GM21529 (cell line): ENCODE results near the gene OVCH1.
"Not testable (repeated sequence)": the region's sequence is repeated elsewhere in the genome, so short reads cannot be mapped to it uniquely, and the experiment has no call there.

Source experiments
- ATAC-seq: cut with Tn5 transposase; IDR thresholded peaks from one replicate; pipeline ENCODE4 v1.9.1; 2021; ENCODE audit not compliant: unreplicated experiment

OVCH1 gene

DNA sequence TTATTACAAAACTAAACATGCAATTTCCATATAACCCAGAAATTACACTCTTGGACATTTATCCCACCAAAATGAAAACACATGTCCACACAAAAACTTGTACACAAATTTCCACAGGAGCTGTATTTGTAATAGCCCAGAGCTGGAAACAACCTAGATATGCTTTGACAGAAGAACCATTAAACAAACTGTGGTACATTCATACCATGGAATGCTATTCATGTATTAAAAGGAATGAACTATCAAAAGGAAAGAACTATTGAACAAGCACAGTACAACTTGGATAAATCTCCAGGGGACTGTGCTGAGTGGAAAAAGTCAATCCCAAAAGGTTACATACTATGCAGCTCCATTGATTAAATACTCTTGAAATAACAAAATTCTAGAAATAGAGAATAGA is 80.7 kb downstream of the OVCH1 start:
- ATAC-seq, result no peak

DNA sequence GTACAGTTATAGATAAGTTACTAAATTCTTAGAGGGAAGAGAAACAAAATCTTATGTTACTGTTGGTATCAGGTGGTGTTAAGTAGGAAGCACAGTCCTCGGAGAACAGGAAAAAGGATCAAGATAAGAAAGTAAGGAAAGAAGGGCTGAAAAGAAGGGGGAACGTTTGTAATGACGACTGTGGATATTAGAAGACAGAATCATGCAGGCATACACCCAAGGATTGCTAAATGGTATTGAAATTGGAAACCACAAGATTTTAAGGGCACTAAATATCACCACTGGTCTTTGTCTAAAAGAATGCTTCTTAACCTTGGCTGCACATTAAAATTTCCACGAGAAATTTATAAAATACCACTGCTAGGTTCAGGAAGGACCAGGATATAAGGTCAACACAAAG is 82.4 kb downstream of the OVCH1 start:
- no peak for ATAC-seq

DNA sequence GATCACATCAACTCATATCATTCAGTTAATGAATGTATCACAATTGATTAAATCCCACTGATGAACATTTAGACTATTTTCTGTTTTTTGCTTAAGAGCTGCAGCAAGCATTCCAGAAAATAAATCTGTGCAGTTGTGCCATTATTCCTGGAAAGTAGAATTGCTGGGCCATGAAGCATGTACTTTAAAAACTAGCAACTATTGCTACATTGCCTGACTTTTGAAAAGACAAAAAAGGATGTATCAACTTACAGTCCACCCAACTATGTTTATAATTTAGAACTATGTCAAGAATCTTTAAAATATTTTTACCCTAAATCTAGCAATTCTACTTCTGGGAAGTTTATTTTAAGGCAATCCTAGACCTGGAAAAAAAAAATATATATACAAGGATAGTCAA is 83.1 kb downstream of the OVCH1 start:
- no peak for ATAC-seq

DNA sequence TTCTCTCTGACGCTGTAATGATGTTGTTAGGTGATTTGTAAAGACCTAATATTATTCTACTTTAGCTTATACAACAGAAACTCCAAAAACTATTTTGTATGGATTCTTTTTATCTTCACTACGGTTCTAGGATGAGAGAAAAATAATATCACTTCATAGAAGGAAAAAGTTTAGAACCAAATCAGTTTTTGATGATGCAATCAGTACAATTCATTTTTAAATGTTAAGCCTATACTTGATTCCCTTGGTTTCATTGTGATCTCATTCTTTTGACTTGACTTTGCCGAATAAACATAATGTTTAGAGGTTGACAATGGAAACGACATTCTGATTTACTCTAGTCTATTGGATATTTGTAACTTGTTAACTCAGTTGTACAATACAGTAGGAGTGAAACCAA is 91.9 kb downstream of the OVCH1 start:
- no peak for ATAC-seq

DNA sequence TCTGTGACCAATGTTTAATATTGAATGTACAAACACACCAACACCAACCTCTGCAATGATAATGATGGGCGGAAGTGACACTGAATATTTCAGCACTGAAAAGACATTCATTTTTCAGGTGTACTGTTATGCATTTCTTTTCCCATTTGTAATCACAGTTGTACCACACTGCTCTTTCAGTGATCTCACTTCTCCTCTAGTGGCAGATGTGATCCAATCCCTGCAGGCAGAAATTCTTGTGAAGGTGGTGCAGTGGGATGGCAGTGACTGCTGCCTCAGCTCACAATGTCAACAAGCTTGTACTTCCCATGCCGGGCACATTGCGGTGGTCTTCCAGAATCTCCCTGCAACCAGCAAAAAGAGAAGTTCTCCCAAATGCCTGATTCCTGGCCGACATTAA is 93.5 kb downstream of the OVCH1 start:
- no peak for ATAC-seq

DNA sequence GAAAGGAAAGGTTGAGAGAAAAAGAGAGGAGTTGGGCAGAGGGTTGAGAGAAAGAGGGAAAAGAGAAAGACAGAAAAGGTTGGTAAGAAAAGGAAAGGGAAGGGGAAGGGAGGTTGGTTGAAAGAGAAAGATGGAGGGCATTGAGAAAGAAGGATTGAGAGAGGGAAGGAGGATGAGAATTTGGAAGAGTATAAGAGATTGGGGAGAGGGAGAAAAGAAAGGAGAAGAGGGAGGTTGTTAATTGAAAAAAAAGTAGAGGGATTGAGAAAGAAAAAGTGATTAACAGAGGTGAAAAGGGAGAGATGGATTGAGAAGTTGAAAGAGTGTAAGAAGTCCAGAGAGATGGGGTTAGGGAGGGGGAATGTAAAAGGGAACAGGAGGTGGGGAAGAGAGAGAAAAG is 95.0 kb downstream of the OVCH1 start:
- ATAC-seq, result no peak

DNA sequence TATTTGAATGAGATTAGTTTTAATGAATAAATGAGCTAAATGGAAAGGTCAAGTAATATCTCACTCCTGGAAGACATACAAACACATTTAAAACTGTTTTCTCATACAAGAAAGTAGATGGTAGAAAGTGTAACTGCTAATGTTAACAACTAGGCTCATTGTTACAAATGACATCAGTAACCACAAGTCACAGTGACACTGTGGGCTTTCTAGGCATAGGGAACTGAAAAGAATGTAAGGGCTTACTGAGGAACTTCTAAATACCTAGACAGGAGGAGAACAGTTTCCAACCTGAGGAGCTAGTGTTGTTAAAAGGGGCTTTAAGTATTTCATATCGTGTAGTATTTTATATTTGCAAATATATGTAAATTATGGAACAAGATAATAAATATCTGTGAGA is 99.0 kb downstream of the OVCH1 start:
- ATAC-seq, result no peak

DNA sequence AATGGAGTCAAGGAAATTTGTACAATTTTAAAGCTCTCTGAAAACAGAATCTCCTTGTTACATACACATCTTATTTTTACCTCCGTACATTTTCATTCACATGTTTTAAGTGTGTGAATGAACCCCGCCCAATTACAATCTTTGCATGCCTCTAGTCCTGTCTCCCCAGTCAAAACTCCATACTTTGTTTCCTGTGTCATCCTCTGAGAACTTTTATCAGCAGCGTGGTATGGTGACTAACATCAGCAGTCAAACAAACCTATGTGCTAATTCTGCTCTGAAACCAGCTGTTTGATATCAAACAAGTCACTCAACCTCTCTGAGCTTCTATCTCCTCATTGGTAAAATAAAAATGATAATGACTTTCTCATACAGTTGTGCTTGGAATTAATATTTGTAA is 100.7 kb downstream of the OVCH1 start:
- ATAC-seq, result no peak

DNA sequence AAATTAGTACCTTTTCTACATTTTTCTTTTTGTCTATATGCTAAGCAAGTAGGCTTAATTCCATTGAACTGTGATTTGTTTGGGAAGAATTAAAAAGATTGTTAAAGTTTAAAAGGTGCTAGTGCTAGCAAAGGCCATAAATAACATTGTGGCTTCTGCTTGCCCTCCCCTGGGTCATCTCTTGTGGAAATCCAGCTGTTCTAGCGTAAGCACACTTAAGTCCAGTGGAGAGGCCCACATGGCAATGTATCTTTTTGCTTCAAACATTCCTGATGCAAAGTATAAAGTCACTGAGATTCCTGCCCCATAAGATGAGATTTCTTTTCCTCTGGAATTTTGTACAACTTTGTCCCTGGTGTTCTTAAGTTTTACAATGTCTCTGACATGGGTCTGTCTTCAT is 102.1 kb downstream of the OVCH1 start:
- no peak for ATAC-seq

DNA sequence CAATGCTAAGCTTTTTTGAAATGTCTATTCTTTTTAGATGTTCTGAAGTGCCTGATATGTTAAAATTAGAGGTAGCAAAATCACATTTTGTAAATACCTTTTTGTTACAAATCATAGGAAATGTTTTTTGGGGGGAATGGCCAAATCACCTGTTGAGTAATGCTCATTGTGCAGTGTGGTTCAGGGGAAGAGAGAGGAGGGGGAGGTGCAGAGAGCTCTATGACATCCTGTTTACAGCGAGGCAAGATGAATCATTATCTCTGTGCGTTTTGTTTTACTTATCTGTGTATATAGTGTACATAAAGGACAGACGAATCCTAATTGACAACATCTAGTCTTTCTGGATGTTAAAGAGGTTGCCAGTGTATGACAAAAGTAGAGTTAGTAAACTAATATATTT is 107.1 kb downstream of the OVCH1 start:
- ATAC-seq, result not testable (repeated sequence)

DNA sequence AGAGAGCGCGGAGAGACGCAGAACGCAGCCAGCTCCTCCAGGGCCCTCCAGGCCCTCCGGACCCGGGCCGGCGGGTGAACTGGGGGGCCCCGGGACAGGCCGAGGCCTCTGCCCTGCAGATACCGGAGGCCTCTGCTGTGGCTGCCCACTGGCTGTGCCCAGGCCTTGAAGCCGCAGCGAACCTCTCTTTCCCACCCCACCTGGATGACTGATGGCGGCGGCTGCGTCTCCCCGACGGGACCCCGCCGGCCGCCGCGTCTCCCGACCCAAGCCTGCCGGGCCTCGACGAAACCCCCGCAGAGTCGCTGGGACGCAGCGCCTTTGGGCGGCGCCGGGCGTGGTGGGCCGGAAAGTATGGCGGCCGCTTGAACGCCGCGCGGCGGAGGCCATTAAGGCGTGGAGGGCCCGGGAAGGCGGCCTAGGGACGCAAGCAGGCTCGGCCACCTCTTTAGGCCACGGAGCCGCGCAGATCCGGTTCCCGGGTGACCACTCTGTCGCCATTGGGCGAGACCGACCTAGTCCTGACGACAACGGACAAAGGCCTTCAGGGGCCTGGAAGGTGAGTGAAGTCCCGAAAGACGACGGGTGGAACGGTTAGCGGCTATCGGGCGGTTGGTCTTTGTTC is 108.1 kb downstream of the OVCH1 start:
- no peak for ATAC-seq

DNA sequence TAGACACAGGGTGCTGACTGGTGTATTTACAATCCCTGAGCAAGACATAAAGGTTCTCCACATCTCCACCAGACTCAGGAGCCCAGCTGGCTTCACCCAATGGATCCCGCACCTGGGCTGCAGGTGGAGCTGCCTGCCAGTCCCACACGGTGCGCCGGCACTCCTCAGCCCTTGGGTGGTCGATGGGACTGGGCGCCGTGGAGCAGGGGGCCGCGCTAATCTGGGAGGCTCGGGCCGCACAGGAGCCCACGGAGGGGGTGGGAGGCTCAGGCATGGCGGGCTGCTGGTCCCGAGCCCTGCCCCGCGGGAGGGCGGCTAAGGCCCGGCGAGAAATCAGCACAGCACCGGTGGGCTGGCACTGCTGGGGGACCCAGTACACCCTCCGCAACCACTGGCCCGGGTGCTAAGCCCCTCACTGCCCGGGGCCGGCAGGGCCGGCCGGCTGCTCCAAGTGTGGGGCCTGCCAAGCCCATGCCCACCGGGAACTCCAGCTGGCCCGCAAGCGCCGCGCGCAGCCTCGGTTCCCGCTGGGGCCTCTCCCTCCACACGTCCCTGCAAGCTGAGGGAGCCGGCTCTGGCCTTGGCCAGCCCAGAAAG is 111.3 kb downstream of the OVCH1 start:
- ATAC-seq, result not testable (repeated sequence)

DNA sequence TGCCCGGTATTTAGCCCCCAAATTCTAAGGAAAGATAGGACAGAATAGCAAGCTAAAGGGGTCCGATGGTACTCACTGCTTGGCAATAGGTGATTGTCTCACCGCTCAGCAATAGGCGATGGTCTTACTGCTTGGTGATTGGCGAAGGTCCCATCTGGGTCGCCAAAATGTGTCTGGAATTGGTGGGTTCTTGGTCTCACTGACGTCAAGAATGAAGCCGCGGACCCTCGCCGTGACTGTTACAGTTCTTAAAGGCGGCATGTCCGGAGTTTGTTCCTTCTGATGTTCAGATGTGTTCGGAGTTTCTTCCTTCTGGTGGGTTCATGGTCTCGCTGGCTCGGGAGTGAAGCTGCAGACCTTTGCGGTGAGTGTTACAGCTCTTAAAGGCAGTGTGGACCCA is 112.3 kb downstream of the OVCH1 start:
- not testable (repeated sequence) for ATAC-seq

DNA sequence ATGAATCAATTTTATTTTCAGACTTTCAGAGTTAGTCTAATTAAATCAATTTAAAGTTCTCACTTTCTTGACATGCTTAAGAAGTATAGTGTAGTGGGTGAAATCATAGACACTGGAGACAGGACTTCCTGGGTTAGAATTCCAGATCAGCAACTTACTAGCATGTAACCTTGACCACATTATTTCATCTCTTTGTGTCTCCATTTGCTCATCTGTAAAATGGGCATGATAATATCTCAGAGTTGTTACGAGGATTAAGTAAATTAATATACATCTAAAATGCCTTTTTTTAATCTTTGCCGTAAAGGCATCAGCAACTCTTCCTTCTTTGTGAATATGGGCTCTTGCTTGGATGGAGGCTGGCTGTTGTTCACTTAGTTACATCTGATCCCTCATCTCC is 115.2 kb downstream of the OVCH1 start:
- no peak for ATAC-seq

DNA sequence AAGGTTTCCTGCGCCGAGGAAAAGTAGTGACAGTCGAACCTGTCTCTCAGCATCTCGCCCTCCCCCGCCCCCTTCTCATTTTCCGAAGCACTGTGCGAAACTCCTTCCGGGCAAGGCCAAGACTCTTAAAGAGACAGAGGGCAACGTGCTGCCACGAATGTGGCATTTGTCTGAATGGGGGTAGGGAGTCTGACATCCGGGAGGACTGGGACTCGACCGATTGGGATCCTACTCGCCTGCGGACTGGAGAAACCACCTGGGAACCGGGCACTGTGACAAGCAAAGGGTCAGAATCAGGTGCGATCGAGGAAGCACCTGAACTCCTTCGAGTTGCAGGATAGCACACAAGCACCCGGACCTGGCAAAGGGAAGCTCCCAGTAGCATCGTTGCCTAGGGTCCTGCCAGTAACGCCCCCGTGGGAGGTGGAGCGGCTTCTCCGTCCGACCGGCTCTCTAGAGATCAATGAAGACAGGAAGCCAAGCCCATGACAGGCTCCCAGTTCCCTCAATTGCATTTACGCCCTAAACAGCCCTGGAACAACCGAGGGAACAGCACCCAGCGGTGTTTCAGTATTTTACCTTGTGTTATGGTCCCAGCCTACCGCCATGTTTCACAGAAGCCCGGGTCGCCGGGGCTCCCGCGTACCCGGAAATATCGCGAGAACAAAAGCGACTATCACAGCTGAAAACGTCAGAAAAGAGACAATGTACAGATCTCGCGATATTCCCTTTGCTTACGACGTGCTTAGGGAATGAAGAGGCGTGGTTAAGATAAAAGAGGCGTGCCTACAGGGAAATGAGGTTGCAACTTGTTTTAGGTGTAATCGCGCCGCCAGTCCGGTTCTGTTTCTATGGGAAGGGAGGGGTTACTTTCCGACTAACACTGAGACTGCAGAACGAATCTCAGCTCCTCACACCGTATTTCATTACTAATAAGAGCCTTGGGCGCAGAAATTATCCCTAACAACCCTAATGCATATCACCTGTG is 116.7 kb downstream of the OVCH1 start, which contains the start of gene ERGIC2:
ERGIC2 (minus strand) TSS at position 637 of the 988 bp plus-strand sequence. CDS start 9,539 bp downstream, outside the sequence.
- peak; percentile 95 for ATAC-seq
